ENCODE results near the gene SPATA6L. TPM values are rescaled to one million over a fixed set of nuclear protein-coding genes. Genes with fewer than 3 reads are reported as not detected.

The SPATA6L gene
- total RNA-seq, 1 donor from 2014 or later, result 1.3 TPM

- no peak overlapping the region for H3K4me3 ChIP-seq (ENCODE audit: low read depth, low read length)
- H3K36me3 ChIP-seq (ENCODE audit: control insufficient read depth, insufficient read depth, low read length), result no peaks in the 10 kb centered on the region
- TF ChIP-seq CTCF (IDR thresholded peaks at IDR 0.05; ENCODE audit: insufficient read depth, low read length, poor library complexity, severe bottlenecking), result no peak
- no peaks in the 10 kb centered on the region for H3K27me3 ChIP-seq (ENCODE audit: control insufficient read depth, insufficient read depth, low read length)
- no peak for DNase-seq (ENCODE audit: low read depth)
Measured at GRCh38 chr9:4600368-4600767, 65.9 kb downstream of the SPATA6L start.

DNA sequence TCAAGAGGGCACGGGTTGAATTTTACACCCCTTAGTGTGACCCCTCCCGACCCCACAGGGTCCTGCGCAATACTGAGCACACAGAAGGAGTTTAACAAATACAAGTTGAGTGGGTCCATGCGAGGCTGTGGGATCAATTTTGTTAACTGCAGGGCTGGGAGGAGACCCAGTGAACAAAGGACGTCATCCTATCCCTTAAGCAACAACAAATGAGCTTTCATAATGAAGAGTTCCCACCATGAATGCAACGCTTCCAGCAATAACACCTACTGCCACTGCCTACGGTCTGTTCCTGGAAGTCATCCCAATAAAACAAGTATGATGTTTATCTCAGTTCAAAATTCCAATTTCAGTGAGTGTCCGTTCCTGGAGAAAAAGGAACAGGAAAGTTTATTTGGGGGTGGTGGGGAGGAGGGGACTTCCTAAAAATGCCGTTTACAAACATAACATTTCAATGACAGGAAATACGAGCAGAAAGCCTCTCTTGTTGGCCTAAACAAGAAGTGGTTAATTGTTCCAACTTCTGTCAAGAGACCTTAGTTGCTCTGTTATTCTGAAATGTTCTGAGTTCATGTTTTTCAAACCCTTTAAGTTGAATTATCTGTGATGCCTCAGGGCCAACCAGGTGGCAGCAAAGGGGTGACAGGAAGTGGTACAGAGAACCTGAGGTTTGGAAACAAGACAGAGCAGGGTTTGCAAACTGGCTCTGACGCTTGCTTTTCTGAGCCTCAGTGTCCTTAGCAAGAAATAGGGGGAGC, 69.9 kb downstream of the SPATA6L start:
- H3K4me3 ChIP-seq (ENCODE audit: low read depth, low read length), result no peak overlapping the region
- no peaks in the 10 kb centered on the region for H3K27me3 ChIP-seq (ENCODE audit: control insufficient read depth, insufficient read depth, low read length)
- DNase-seq (ENCODE audit: low read depth), result no peak
- no peaks in the 10 kb centered on the region for H3K36me3 ChIP-seq (ENCODE audit: control insufficient read depth, insufficient read depth, low read length)
- TF ChIP-seq CTCF (IDR thresholded peaks at IDR 0.05; ENCODE audit: insufficient read depth, low read length, poor library complexity, severe bottlenecking), result no peak

DNA sequence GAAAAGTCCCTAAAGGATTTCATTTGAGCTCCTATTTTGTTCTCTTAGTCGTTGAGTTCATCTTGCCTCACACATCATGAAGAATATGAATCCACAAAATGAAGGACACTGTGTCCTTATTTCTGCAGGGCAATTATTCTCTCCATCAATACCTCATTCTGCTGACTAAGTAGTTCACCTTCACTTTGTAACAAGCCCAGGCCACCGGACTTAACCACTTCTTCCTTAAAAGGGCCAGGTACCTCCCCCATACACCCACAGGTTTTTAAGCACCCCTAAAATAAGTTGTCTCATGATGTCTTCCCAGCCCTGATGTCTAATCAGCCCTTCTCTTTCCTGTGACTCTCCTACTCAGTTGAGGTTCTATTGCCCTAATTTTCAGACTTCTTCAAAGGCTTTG, 71.3 kb downstream of the SPATA6L start:
- H3K36me3 ChIP-seq (ENCODE audit: control insufficient read depth, insufficient read depth, low read length), result no peaks in the 10 kb centered on the region
- TF ChIP-seq CTCF (IDR thresholded peaks at IDR 0.05; ENCODE audit: insufficient read depth, low read length, poor library complexity, severe bottlenecking), result no peak
- no peak for DNase-seq (ENCODE audit: low read depth)
- no peaks in the 10 kb centered on the region for H3K27me3 ChIP-seq (ENCODE audit: control insufficient read depth, insufficient read depth, low read length)
- H3K4me3 ChIP-seq (ENCODE audit: low read depth, low read length), result no peak overlapping the region

GRCh38 chr9:4594545-4594944, 71.7 kb downstream of the SPATA6L start:
- H3K27me3 ChIP-seq (ENCODE audit: control insufficient read depth, insufficient read depth, low read length), result no peaks in the 10 kb centered on the region
- TF ChIP-seq CTCF (IDR thresholded peaks at IDR 0.05; ENCODE audit: insufficient read depth, low read length, poor library complexity, severe bottlenecking), result no peak
- no peak for DNase-seq (ENCODE audit: low read depth)
- no peak overlapping the region for H3K4me3 ChIP-seq (ENCODE audit: low read depth, low read length)
- H3K36me3 ChIP-seq (ENCODE audit: control insufficient read depth, insufficient read depth, low read length), result no peaks in the 10 kb centered on the region

DNA sequence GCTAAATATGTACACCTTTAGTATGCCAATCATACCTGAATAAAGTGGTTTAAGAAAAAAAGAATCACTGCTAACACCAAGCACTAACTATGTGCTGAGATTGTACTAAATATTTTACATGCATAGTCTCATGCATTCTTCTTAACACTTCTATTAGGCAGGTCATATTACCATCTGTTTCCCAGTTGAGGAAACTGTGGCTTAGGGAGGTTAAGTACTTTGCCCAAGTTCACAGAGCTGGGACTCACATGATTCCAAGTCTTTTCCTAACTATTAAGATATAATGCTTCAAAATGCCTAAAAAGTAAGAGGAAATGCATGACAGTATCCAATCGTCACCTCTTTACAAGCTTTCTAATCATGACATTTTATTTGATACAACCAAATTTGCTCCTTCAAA, 73.4 kb downstream of the SPATA6L start:
- no peaks in the 10 kb centered on the region for H3K27me3 ChIP-seq (ENCODE audit: control insufficient read depth, insufficient read depth, low read length)

More for the DNA sequence above, 73.4 kb downstream of the SPATA6L start:
- DNase-seq (ENCODE audit: low read depth), result no peak
- Histone ChIP-seq H3K4me3 (ENCODE audit: low read depth, low read length) (no peak overlapping the region), H3K36me3 (ENCODE audit: control insufficient read depth, insufficient read depth, low read length) (no peaks in the 10 kb centered on the region)
- TF ChIP-seq CTCF (IDR thresholded peaks at IDR 0.05; ENCODE audit: insufficient read depth, low read length, poor library complexity, severe bottlenecking), result no peak

All from kidney epithelial cell (primary cell).